ENCODE measurements around the gene E2F3.
A peak's percentile ranks its signal among the peaks of the same experiment; 100 is the strongest.

E2F3 gene

DNA sequence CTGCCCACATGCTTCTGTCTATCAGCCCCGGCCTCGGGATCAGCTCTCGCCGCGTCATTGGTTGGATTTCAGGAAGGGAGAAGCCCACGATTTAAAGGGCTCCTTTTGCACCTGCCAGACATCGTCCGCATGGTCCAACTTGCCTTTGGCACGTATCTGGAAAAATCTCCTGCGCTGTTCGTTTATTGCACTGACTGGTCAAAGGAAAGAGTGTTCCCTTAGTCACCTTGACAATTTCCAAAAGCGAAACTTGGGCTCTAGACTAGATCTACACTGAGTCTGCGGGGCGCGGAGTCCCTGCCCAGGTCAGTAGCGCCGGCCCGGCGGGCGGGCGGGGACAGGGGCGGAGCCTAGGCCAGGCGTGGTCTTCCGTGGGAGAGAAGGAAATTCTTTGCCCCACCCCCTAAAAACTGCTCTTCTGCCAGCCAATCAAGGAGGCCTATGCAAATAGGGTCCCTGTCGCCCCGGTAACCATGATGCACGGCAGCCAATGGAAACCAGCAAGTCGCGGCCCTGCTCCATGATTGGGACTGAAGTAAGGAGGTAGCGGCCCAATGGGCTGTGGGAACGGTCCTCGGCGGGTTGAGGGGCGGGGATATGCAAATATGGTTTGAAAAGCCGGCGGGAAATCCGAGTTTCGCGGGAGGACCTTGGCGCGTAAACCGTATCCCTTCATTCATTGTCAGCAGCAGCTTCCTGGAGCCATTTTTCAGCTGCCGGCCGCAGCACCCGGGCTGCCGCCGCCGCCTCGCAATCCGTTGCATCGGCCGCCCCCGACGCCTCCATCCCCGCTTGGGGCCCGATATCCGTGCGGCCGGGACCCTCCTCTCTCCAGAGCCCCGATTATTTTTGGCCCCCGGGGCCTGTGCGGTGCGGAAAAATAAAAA lies at the start of gene E2F3:
Gene E2F3 (plus strand): TSS at position 675 of the 887 bp plus-strand sequence. CDS start 354 bp downstream, outside the sequence.
- DNase-seq = peak; percentile 96

GRCh38 chr6:20352346-20352745 lies 49.3 kb upstream of the E2F3 start:
- no peak for DNase-seq

DNA sequence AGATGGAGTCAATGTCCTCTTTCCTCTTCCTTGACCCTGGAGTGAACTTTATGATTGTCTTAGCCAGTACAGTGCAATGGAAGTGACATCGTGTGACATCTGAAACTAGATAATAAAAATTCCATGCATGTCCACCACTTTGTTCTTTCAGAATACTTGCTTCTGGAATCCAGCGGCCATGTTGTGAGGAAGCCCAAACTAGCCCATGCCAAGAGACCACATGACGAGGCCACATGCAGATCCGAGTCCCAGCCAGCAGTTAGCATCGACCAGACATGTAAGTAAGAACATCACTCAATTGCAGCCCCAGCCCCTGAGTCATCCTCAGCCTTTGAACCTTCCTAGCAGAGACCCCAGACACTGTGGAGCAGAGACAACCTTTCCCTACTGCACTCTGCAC lies 48.5 kb upstream of the E2F3 start:
- no peak for DNase-seq

DNA sequence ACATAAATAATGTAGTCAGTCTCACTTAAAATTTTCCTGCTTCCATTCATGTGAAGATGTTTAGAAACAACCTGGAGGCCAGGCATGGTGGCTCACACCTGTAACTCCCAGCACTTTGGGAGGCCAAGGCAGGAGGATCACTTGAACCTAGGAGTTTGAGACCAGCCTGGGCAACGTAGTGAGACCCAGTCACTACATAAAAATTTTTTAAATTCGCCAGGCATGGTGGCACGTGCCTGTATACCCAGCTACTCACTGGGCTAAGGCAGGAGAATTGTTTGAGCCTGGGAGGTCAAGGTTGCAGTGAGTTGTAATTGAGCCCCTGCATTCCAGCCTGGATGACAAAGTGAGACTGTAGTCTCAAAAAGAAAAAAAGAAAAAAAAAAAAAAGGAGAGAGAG lies 47.3 kb upstream of the E2F3 start:
- DNase-seq = no peak

DNA sequence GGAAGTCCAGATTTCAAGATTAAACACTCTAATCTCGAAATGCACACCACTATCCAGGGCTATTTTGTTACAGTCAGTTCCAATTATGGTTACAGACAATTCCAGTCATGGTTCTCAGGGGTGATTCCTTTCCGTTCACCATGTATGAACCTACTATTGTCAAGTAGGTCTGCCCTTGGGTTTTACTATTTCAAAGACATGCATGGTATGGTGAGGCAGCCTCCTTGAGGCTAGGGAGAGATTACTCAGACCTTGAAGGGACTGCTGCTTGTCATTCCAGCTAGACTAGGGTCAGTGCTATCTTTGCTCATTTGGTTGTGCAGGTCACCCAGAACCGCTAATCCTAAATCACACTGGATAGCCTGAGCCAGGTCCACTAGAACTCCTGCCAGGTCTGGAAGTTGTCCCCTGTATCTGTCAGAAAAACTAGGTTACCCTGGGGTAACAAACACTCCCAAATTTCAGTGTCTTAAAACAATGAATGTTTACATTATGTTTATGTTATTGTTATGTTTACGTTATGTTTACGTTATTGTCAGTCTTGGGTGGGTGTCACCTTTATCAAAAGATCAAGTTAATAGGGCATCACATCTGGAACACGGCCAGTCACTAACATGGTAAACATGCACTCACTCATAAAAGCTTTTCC lies 41.1 kb upstream of the E2F3 start:
- no peak for DNase-seq

DNA sequence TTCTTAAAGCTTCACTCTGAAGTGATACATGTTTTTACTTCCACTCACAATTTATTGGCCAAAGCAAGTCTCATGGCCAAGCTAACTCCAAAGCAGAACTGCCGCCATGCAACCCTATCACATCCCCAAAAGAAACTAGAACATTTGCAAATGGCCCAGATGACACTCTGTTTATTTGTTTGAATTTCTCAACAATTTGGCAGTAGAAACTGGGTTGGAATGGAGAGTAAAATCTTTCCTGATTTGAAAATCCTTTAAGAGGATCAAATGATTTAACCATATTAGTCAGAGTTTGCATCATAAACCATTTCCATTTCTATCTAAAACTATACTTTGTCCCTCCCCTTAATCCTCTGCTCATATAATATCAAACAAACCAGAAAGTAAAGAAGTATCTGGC lies 39.1 kb upstream of the E2F3 start:
- DNase-seq = no peak

GRCh38 chr6:20364327-20364726 lies 37.4 kb upstream of the E2F3 start:
- no peak for DNase-seq

- DNase-seq = no peak
Measured at GRCh38 chr6:20365456-20365855, 36.2 kb upstream of the E2F3 start.

DNA sequence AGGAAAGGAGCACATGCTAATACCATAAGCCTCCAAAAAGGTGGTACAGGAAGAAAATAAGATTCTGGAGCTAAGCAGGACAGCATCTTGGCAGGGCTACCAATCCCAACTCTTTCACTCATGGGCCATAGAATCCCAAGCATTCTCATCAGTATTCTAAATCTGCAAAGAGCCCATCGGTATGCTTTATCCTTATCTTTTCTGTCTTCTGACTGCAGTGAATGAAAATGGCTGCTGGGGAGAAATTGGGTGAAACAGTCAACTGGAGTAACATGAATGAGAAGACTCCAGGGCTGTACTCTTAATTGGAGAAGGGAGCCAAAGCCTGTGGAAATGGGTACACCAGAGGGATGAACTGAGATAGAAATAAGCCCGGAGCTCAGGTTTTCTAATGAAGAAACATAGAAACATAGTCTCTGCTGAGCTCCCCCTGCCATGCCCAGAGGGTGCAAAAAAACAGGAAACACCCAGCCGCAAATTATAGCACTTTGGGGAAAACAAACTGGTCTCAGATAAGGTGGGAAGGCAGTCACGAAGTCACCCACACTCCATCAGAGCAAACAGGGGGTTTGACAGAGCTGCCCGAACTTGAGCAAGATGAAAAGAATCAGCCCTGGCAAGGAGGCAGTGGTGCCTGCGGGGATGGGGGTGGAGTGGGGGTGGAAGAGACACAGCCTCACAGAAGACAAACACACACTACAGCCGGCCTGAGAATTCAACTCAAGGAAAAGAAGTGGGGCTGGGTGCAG lies 35.4 kb upstream of the E2F3 start:
- DNase-seq = peak; percentile 23

GRCh38 chr6:20367743-20368485 lies 33.8 kb upstream of the E2F3 start:
- peak; percentile 20 for DNase-seq

- no peak for DNase-seq
Measured at GRCh38 chr6:20370393-20370792, 31.3 kb upstream of the E2F3 start.

- DNase-seq = no peak
Measured at GRCh38 chr6:20370801-20371200, 30.9 kb upstream of the E2F3 start.

DNA sequence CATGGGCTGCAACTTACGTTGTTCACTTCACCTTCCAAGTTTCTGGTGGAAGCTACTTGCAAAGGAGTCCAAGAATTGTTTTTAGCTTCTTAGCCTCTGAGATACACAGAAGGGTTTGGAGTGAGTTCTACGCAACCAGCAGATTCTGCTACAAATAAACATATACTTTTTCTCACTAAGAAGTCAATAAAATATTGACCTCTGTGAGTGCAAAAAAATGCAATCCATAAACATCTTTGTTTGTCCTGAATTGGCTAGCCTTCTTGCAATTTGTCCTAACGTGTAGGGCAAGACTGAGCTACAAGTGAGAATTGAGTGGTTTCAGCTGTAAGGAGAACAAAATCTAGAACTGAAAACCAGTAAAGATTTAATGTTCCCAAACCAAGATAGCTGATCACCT lies 26.2 kb upstream of the E2F3 start:
- DNase-seq = no peak

DNA sequence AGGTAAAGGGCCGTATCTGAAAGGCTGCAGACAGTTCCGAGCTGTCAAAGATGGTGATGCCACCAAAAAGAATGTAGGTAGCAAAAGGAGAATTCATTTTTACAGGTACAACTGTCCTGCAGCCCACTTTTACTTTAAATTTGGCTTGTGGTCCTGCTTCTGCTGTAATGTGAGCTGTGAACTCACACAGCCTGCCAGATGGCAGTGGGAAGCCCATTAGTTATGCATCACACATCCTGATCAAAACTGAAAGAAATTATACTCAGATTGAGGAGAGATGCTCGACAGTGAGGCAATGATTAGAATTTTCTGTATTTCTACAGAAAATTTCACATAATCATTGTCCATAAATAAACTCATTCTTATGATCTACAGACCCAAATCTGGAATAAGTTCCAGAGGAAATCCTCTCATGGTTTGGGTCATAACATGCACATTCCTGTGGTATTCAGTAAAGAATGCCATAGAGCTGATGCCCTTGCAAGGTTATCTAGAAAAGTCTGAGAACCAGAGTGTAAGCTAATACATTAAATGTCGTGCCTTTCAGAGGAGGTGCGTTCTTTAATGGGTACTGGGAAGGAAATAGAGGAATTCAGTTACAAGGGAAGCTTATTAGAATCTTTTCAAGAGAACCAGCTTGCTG lies 23.9 kb upstream of the E2F3 start:
- DNase-seq = no peak

- DNase-seq = no peak
Measured at GRCh38 chr6:20379231-20379630, 22.4 kb upstream of the E2F3 start.

DNA sequence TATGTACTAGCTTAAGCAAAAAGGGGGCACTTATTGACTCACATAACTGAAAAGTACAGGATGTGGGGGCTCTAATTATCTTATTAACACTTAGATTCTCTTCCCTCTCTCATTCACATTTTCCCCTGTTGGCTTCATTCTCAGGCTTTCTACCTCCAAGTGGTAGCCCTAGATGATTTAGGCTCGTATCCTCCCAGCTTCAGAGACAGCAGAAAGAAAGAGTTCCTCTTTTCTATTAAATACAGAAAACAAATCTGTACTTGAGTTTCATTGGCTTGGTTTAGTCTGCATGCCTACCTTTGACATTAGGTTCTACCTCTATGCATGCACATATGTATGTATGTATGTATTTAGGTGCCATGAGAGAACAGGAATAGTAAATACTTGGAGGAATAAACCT lies 15.5 kb upstream of the E2F3 start:
- DNase-seq = no peak

- no peak for DNase-seq
Measured at GRCh38 chr6:20389066-20389465, 12.6 kb upstream of the E2F3 start.

DNA sequence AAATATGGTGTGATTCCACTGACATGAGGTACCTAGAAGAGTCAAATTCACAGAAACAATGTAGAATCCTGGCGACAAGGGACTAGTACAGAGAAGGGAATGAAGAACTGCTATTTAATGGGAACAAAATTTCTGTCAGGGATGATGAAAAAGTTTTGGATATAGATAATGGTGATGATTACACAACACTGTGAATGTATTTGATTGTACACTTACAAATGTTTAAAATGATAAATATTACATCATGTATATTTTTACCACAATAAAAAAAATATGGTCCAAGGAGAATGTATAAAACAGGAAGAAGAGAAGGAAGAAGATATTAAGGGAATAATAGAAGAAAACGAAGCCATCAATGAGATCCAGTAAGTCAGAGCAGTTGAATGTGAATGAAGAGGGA lies 8.4 kb upstream of the E2F3 start:
- no peak for DNase-seq

- no peak for DNase-seq
Measured at GRCh38 chr6:20399518-20399917, 2.2 kb upstream of the E2F3 start.

DNA sequence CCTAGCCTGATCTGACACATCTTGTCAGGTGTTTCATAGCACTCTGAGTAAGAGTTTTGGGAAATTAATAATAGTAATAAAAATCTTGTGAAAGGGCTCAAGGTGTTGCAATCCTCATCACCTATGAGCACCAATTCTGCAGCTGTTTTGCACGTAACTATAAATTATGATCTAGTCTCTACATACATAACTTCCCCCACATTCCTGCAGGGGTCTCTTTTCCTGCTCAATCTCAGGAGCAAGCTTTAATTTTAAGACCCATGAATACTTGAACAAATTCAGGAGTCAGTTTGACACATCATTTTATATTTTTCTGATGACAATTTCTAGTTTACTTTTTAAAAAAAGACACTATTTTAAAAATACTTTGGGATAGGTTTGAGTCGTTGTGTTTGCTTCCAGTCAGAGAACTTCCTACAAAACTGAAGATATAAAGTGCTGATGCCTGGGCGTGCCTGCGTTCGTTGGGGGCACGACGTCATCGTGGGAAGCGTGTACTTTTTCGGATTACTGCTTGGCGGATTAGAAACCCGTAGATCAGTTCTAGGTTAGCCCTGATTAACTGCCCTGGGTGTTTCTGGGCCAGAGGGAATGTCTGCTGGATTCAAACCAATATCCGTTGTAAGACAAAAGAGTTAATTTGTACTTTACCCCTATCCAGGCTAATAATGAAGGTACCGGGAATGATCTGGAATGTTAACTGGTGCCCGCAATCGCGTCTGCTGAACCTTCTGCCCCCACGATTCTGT lies 1.0 kb upstream of the E2F3 start:
- peak; percentile 42 for DNase-seq

DNA sequence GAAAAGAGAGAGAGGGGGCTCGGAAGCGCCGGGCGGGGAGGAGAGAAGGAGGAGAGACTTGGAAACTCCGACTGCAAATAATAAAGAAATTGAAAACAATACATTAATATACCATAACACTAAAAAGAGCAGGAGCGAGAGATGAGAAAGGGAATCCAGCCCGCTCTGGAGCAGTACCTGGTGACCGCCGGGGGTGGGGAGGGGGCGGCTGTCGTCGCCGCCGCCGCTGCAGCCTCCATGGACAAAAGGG lies 338 bp downstream of the E2F3 start:
- no peak for DNase-seq

Data from stimulated activated CD4-positive, alpha-beta T cell treated with anti-CD3 and anti-CD28 coated beads, Interleukin-4, amount 100 ng/mL, for 1 hour (primary cell).